OCI-LY1 (cell line): ENCODE results near the gene BGLAP.

ENCODE experiments used
- EZH2 ChIP-seq: fragments of 200-600 bp; sonication (generic), shearing (Covaris generic); IDR thresholded peaks from 2 replicates; pipeline ENCODE4 v1.8.0; 2017; ENCODE audit warnings: borderline replicate concordance, mixed run types, mild to moderate bottlenecking, antibody characterized with exemption, low read length, moderate library complexity, mixed read lengths
- TF ChIP-seq, protein P1 (sequence below): fragments of 200-600 bp; sonication (generic), shearing (Covaris generic); IDR thresholded peaks from 2 replicates; pipeline ENCODE4 v1.5.1; 2017; ENCODE audit warnings: mild to moderate bottlenecking, antibody characterized with exemption, low read length, moderate library complexity, mixed read lengths

DNA sequence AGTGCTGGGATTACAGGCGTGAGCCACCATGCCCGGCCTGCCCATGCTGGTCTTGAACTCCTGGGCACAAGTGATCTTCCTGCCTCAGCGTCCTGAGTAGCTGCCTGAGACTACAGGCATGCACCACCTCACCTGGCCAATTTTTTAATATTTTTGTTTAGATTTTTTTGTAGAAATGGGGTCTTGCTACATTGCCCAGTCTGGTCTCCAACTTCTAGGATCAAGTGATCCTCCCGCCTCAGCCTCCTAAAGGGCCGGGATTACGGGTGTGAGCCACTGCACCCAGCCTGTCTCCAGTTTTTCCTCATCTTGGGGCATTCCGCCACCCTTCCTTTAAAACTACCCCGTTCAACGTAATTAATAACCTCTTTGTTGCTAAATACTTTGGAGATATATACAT lies 21.8 kb upstream of the BGLAP start:
- TF ChIP-seq, protein P1, sequence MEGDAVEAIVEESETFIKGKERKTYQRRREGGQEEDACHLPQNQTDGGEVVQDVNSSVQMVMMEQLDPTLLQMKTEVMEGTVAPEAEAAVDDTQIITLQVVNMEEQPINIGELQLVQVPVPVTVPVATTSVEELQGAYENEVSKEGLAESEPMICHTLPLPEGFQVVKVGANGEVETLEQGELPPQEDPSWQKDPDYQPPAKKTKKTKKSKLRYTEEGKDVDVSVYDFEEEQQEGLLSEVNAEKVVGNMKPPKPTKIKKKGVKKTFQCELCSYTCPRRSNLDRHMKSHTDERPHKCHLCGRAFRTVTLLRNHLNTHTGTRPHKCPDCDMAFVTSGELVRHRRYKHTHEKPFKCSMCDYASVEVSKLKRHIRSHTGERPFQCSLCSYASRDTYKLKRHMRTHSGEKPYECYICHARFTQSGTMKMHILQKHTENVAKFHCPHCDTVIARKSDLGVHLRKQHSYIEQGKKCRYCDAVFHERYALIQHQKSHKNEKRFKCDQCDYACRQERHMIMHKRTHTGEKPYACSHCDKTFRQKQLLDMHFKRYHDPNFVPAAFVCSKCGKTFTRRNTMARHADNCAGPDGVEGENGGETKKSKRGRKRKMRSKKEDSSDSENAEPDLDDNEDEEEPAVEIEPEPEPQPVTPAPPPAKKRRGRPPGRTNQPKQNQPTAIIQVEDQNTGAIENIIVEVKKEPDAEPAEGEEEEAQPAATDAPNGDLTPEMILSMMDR, result no peak
- TF ChIP-seq EZH2, result no peak
